HepG2 (cell line): ENCODE data around the gene CTNNA2. TPM values are rescaled to one million over a fixed set of nuclear protein-coding genes. Genes with fewer than 3 reads are reported as not detected.

Source experiments
- ATAC-seq: fragments of 200-7000 bp; cut with Tn5 transposase; 3 replicates; pipeline ENCODE4 v1.9.1; 2020; ENCODE audit warnings: mild to moderate bottlenecking, moderate library complexity
- BruUV-seq: library from RNA; stranded (reverse); fragments of 400-500 nt; replicated peaks from 2 replicates; lab custom pipeline; 2021; lab: Mats Ljungman, UMichigan
- CTCF ChIA-PET: fragments of 300-600 bp; formaldehyde crosslinking; extraction: SDS; loops from one replicate; lab custom pipeline; 2021; ENCODE audit warnings: low total read pairs, inconsistent platforms, low intra/inter-chr PET ratio; lab: Yijun Ruan, JAX
- POLR2A ChIA-PET: fragments of 350-600 bp; sonication (Branson Sonifier 250); formaldehyde crosslinking; loops from one replicate; lab custom pipeline; 2020; ENCODE audit warnings: antibody characterized with exemption, inconsistent platforms; lab: Yijun Ruan, JAX
- DNase-seq: peaks from one replicate; pipeline ENCODE4 v3.0.0-alpha.2; 2015; ENCODE audit warnings: low spot score
- FAIRE-seq: peaks from 3 replicates; lab custom pipeline; 2011; peaks lifted over from hg19 to GRCh38; lab: Jason Lieb, UNC
- H2AFZ ChIP-seq: one replicate; pipeline ENCODE4 v1.6.1; 2011; ENCODE audit warnings: low read length, inconsistent platforms
- H3K27ac ChIP-seq: fragments of 300-600 bp; 3 replicates; pipeline ENCODE4 v1.8.0; 2011; ENCODE audit warnings: mixed run types, mild to moderate bottlenecking, mixed read lengths, low read length, inconsistent platforms; ENCODE audit not compliant: insufficient read depth; ENCODE audit errors: extremely low read length
- H3K27me3 ChIP-seq, 2 experiments: fragments of 200-600 bp in 1 of 2; 2 replicates in 1 of 2; 3 replicates in 1 of 2; pipeline versions ENCODE4 v1.6.0 to v1.8.0; 2011; ENCODE audit warnings: low read length in 2 of 2, mild to moderate bottlenecking in 2 of 2, moderate library complexity in 2 of 2, inconsistent platforms in 1 of 2; ENCODE audit not compliant: insufficient read depth in 2 of 2, control insufficient read depth in 1 of 2
- H3K36me3 ChIP-seq, 2 experiments: fragments of 200-600 bp in 1 of 2; replicated peaks in 1 of 2; 2 replicates in 1 of 2; 3 replicates in 1 of 2; pipeline versions ENCODE4 v1.5.1 to v1.8.0; 2011; ENCODE audit warnings: low read length in 2 of 2, inconsistent platforms in 1 of 2; ENCODE audit not compliant: insufficient read depth in 2 of 2, control insufficient read depth in 1 of 2
- H3K4me1 ChIP-seq: 2 replicates; pipeline ENCODE4 v1.5.1; 2012; ENCODE audit warnings: low read length, inconsistent platforms; ENCODE audit not compliant: insufficient read depth
- H3K4me2 ChIP-seq: 2 replicates; pipeline ENCODE4 v1.6.0; 2011; ENCODE audit warnings: low read depth, low read length, inconsistent platforms
- H3K4me3 ChIP-seq, 3 experiments: fragments of 200-600 bp in 1 of 3; sonication (generic), shearing (Covaris generic) in 1 of 3; replicated peaks in 1 of 3; 2 replicates each; pipeline ENCODE4 v1.5.1; 2011 to 2016; ENCODE audit warnings: low read length in 3 of 3, inconsistent platforms in 2 of 3, low read depth in 2 of 3, mild to moderate bottlenecking in 2 of 3, control low read depth in 1 of 3, mixed read lengths in 1 of 3; ENCODE audit not compliant: insufficient read depth in 1 of 3
- H3K79me2 ChIP-seq: one replicate; pipeline ENCODE4 v1.6.1; 2011; ENCODE audit warnings: low read length, inconsistent platforms; ENCODE audit not compliant: insufficient read depth
- H3K9ac ChIP-seq: 2 replicates; pipeline ENCODE4 v1.6.0; 2011; ENCODE audit warnings: mild to moderate bottlenecking, low read depth, low read length, inconsistent platforms; ENCODE audit not compliant: insufficient read depth
- H3K9me3 ChIP-seq: 2 replicates; pipeline ENCODE4 v1.5.1; 2012; ENCODE audit warnings: mild to moderate bottlenecking, low read length
- H4K20me1 ChIP-seq: 2 replicates; pipeline ENCODE4 v1.6.0; 2011; ENCODE audit warnings: inconsistent platforms, mild to moderate bottlenecking, low read length, moderate library complexity; ENCODE audit not compliant: insufficient read depth
- GABPA ChIP-seq, 2 experiments: IDR thresholded peaks; 2 replicates each; pipeline ENCODE4 v1.6.1; 2011 to 2016; ENCODE audit warnings: low read depth in 2 of 2, low read length in 1 of 2, missing biosample characterization in 1 of 2, missing genetic modification characterization in 1 of 2
- GATAD1 ChIP-seq: IDR thresholded peaks from 2 replicates; pipeline ENCODE4 v1.6.1; 2016; ENCODE audit warnings: missing genetic modification reagents, missing compliant biosample characterization
- HDAC1 ChIP-seq: sonication (generic); formaldehyde crosslinking; IDR thresholded peaks from 2 replicates; pipeline ENCODE4 v1.5.1; 2020; ENCODE audit warnings: mild to moderate bottlenecking, missing genetic modification reagents
- KLF13 ChIP-seq: sonication (generic); formaldehyde crosslinking; IDR thresholded peaks from 2 replicates; pipeline ENCODE4 v1.4.0; 2020; ENCODE audit warnings: mild to moderate bottlenecking, missing genetic modification reagents
- KLF6 ChIP-seq: IDR thresholded peaks from 2 replicates; pipeline ENCODE4 v1.8.0; 2016; ENCODE audit warnings: missing biosample characterization, missing genetic modification reagents
- RNF2 ChIP-seq: fragments of 450-650 bp; conservative IDR thresholded peaks from 2 replicates; pipeline ENCODE4 v1.6.1; 2016; ENCODE audit warnings: low read depth
- TARDBP ChIP-seq: sonication (generic); formaldehyde crosslinking; IDR thresholded peaks from 2 replicates; pipeline ENCODE4 v1.8.0; 2022; ENCODE audit warnings: mild to moderate bottlenecking, missing genetic modification reagents
- TBX2 ChIP-seq: sonication (generic); formaldehyde crosslinking; IDR thresholded peaks from 2 replicates; pipeline ENCODE4 v1.5.0; 2020; ENCODE audit warnings: missing genetic modification reagents, mild to moderate bottlenecking, borderline replicate concordance
- ZFYVE20 ChIP-seq: sonication (generic); formaldehyde crosslinking; IDR thresholded peaks from 2 replicates; pipeline ENCODE4 v1.8.0; 2023; ENCODE audit warnings: low read depth, mild to moderate bottlenecking, moderate library complexity, missing genetic modification reagents, borderline replicate concordance
- ZNF468 ChIP-seq: sonication (generic); formaldehyde crosslinking; IDR thresholded peaks from 2 replicates; pipeline ENCODE4 v1.8.0; 2022; ENCODE audit warnings: mild to moderate bottlenecking, moderate library complexity, missing genetic modification reagents
- WGBS: methylation state at CpG from one replicate; pipeline ENCODE4 v1.1.6; 2017; ENCODE audit warnings: low lambda C conversion rate; 5-methylcytosine and 5-hydroxymethylcytosine counted together
- in situ Hi-C: cut with HindIII; loops from 2 replicates; pipeline ENCODE4 v1.10.0; 2017; ENCODE audit warnings: low pct_unique_long_range_greater_than_20kb; ENCODE audit not compliant: extremely low pct_ligation_motif_present
- intact Hi-C: fragments of 100-400 bp; cut with micrococcal nuclease; formaldehyde crosslinking; loops from one replicate; pipeline ENCODE4 v1.10.0; 2022; ENCODE audit not compliant: unreplicated experiment
- polyA plus RNA-seq, 8 experiments: library from polyadenylated mRNA; depleted of rRNA in 3 of 8; stranded (reverse) in 7 of 8; unstranded in 1 of 8; fragments of >200 nt; fragmentation: Illumina TruSeq in 4 of 8; extraction: Trizol in 4 of 8; gene quantifications; 2 replicates each; pipeline versions ENCODE4 v1.2.1 to v1.2.3, GENCODE V29; 2011 to 2016; ENCODE audit warnings: low read depth in 4 of 8, missing spikeins in 1 of 8, mixed read lengths in 1 of 8; ENCODE audit not compliant: insufficient read depth in 1 of 8
- total RNA-seq, 5 experiments: library from RNA; depleted of rRNA; stranded (reverse); fragments of >200 nt; fragmentation: Illumina TruSeq; extraction: Trizol; gene quantifications; 2 replicates each; pipeline ENCODE4 v1.2.3, GENCODE V29; 2016; ENCODE audit warnings: low read depth in 1 of 5
- TF ChIP-seq, protein P1 (sequence below): IDR thresholded peaks from 2 replicates; pipeline ENCODE4 v1.6.1; 2018; ENCODE audit warnings: missing genetic modification reagents, mild to moderate bottlenecking, missing compliant biosample characterization
- TF ChIP-seq, protein P2 (sequence below): IDR thresholded peaks from 2 replicates; pipeline ENCODE4 v1.6.1; 2016; ENCODE audit warnings: low read depth, missing genetic modification reagents, missing compliant biosample characterization
- TF ChIP-seq, protein P3 (sequence below): sonication (generic); formaldehyde crosslinking; IDR thresholded peaks from 2 replicates; pipeline ENCODE4 v1.9.0; 2021; ENCODE audit warnings: missing genetic modification reagents, borderline replicate concordance
- TF ChIP-seq, protein P4 (sequence below): sonication (generic); formaldehyde crosslinking; IDR thresholded peaks from 2 replicates; pipeline ENCODE4 v1.4.0; 2020; ENCODE audit warnings: missing genetic modification reagents

The CTNNA2 gene
- total and polyA plus RNA-seq, 2 of the 13 experiments (the other 11 are each of a cell fraction or from before 2014, with no cell fraction given) = not detected

DNA sequence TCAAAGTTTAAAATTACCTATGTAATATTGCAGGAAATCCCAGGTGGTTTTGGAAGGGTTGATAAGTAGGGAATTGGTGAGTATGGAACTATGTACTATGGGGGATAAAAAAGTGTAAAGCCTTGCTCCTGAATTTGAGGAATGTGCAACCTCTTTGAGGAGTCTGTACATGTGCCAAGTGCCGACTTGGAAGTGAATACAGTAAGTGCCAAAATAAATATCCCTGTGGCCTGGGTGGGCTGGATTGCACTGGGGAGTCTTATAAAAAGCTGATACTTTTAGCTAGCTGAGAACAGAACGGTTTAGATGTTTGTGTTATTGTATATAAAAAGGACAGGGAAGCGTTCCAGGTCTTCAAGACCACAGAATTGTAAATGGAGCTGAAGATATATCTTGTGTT lies 1108.8 kb downstream of the CTNNA2 start:
- FAIRE-seq (no peak), ATAC-seq (no peak)
- POLR2A ChIA-PET = no interaction called here
- TF ChIP-seq, protein P1, sequence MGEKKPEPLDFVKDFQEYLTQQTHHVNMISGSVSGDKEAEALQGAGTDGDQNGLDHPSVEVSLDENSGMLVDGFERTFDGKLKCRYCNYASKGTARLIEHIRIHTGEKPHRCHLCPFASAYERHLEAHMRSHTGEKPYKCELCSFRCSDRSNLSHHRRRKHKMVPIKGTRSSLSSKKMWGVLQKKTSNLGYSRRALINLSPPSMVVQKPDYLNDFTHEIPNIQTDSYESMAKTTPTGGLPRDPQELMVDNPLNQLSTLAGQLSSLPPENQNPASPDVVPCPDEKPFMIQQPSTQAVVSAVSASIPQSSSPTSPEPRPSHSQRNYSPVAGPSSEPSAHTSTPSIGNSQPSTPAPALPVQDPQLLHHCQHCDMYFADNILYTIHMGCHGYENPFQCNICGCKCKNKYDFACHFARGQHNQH (CRISPR knock-in tag) = no peak
- TF ChIP-seq, protein P2, sequence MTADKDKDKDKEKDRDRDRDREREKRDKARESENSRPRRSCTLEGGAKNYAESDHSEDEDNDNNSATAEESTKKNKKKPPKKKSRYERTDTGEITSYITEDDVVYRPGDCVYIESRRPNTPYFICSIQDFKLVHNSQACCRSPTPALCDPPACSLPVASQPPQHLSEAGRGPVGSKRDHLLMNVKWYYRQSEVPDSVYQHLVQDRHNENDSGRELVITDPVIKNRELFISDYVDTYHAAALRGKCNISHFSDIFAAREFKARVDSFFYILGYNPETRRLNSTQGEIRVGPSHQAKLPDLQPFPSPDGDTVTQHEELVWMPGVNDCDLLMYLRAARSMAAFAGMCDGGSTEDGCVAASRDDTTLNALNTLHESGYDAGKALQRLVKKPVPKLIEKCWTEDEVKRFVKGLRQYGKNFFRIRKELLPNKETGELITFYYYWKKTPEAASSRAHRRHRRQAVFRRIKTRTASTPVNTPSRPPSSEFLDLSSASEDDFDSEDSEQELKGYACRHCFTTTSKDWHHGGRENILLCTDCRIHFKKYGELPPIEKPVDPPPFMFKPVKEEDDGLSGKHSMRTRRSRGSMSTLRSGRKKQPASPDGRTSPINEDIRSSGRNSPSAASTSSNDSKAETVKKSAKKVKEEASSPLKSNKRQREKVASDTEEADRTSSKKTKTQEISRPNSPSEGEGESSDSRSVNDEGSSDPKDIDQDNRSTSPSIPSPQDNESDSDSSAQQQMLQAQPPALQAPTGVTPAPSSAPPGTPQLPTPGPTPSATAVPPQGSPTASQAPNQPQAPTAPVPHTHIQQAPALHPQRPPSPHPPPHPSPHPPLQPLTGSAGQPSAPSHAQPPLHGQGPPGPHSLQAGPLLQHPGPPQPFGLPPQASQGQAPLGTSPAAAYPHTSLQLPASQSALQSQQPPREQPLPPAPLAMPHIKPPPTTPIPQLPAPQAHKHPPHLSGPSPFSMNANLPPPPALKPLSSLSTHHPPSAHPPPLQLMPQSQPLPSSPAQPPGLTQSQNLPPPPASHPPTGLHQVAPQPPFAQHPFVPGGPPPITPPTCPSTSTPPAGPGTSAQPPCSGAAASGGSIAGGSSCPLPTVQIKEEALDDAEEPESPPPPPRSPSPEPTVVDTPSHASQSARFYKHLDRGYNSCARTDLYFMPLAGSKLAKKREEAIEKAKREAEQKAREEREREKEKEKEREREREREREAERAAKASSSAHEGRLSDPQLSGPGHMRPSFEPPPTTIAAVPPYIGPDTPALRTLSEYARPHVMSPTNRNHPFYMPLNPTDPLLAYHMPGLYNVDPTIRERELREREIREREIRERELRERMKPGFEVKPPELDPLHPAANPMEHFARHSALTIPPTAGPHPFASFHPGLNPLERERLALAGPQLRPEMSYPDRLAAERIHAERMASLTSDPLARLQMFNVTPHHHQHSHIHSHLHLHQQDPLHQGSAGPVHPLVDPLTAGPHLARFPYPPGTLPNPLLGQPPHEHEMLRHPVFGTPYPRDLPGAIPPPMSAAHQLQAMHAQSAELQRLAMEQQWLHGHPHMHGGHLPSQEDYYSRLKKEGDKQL = no peak
- TF ChIP-seq, protein P3, sequence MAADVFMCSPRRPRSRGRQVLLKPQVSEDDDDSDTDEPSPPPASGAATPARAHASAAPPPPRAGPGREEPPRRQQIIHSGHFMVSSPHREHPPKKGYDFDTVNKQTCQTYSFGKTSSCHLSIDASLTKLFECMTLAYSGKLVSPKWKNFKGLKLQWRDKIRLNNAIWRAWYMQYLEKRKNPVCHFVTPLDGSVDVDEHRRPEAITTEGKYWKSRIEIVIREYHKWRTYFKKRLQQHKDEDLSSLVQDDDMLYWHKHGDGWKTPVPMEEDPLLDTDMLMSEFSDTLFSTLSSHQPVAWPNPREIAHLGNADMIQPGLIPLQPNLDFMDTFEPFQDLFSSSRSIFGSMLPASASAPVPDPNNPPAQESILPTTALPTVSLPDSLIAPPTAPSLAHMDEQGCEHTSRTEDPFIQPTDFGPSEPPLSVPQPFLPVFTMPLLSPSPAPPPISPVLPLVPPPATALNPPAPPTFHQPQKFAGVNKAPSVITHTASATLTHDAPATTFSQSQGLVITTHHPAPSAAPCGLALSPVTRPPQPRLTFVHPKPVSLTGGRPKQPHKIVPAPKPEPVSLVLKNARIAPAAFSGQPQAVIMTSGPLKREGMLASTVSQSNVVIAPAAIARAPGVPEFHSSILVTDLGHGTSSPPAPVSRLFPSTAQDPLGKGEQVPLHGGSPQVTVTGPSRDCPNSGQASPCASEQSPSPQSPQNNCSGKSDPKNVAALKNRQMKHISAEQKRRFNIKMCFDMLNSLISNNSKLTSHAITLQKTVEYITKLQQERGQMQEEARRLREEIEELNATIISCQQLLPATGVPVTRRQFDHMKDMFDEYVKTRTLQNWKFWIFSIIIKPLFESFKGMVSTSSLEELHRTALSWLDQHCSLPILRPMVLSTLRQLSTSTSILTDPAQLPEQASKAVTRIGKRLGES (CRISPR knock-in tag) = no peak
- TF ChIP-seq RNF2 = no peak
- TF ChIP-seq KLF13 (CRISPR knock-in tag) = no peak
- no peak for TF ChIP-seq ZNF468 (CRISPR knock-in tag)
- TF ChIP-seq, protein P4, sequence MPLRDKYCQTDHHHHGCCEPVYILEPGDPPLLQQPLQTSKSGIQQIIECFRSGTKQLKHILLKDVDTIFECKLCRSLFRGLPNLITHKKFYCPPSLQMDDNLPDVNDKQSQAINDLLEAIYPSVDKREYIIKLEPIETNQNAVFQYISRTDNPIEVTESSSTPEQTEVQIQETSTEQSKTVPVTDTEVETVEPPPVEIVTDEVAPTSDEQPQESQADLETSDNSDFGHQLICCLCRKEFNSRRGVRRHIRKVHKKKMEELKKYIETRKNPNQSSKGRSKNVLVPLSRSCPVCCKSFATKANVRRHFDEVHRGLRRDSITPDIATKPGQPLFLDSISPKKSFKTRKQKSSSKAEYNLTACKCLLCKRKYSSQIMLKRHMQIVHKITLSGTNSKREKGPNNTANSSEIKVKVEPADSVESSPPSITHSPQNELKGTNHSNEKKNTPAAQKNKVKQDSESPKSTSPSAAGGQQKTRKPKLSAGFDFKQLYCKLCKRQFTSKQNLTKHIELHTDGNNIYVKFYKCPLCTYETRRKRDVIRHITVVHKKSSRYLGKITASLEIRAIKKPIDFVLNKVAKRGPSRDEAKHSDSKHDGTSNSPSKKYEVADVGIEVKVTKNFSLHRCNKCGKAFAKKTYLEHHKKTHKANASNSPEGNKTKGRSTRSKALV (CRISPR knock-in tag) = no peak
- no peak for TF ChIP-seq ZFYVE20 (CRISPR knock-in tag)
- no peak for TF ChIP-seq HDAC1 (CRISPR knock-in tag)
- no peak for TF ChIP-seq TBX2 (CRISPR knock-in tag)
- TF ChIP-seq TARDBP = no peak
- no peak for TF ChIP-seq KLF6
- TF ChIP-seq GABPA (IDR thresholded peaks at IDR 0.05; ENCODE audit: low read depth, low read length) = no peak
- no peak for TF ChIP-seq GABPA (CRISPR knock-in tag; IDR thresholded peaks at IDR 0.05; ENCODE audit: low read depth)
- TF ChIP-seq GATAD1 (CRISPR knock-in tag) = no peak

More for the DNA sequence above, 1108.8 kb downstream of the CTNNA2 start:
- Histone ChIP-seq H3K4me1 (no peaks in the 10 kb centered on the region), H3K79me2 (no peaks in the 10 kb centered on the region), H3K4me3 (no peak overlapping the region), H2AFZ (no peak overlapping the region), H4K20me1 (no peaks in the 10 kb centered on the region), H3K9ac (no peak overlapping the region), H3K36me3 (no peaks in the 10 kb centered on the region), H3K27me3 (no peaks in the 10 kb centered on the region), H3K9me3 (peaks cover 87% of the 10 kb centered on the region), H3K4me2 (no peak overlapping the region), H3K27ac (no peak overlapping the region)
- CTCF ChIA-PET = no interaction called here
- 3% methylated on average over 3 of the region's 3 CpGs for WGBS
- intact Hi-C loops (no loop called here), in situ Hi-C loops (no loop called here)
- BruUV-seq = no TSS peak
- no peak for DNase-seq
